HepG2 (cell line): ENCODE data around the gene POLR3H.

Source experiments
- BCLAF1 ChIP-seq: fragments of 450-650 bp; IDR thresholded peaks from 2 replicates; pipeline ENCODE4 v1.6.1; 2017; ENCODE audit warnings: mild to moderate bottlenecking
- CHD2 ChIP-seq: IDR thresholded peaks from 2 replicates; pipeline ENCODE4 v1.6.1; 2011; ENCODE audit warnings: low read depth, low read length, improper control_type of control experiment
- DDIT3 ChIP-seq: sonication (generic); formaldehyde crosslinking; IDR thresholded peaks from 2 replicates; pipeline ENCODE4 v1.4.0; 2020; ENCODE audit warnings: mild to moderate bottlenecking, missing genetic modification reagents
- EZH2 ChIP-seq: conservative IDR thresholded peaks from 2 replicates; pipeline ENCODE4 v1.6.1; 2012; ENCODE audit warnings: mild to moderate bottlenecking, low read depth, low read length, moderate library complexity
- IKZF1 ChIP-seq: fragments of 450-650 bp; IDR thresholded peaks from 2 replicates; pipeline ENCODE4 v1.7.1; 2016
- KLF12 ChIP-seq: sonication (generic); formaldehyde crosslinking; IDR thresholded peaks from 2 replicates; pipeline ENCODE4 v1.4.0; 2020; ENCODE audit warnings: missing genetic modification reagents, borderline replicate concordance
- ZNF263 ChIP-seq: sonication (generic); formaldehyde crosslinking; IDR thresholded peaks from 2 replicates; pipeline ENCODE4 v1.4.0; 2020; ENCODE audit warnings: missing genetic modification reagents
- ZNF773 ChIP-seq: sonication (generic); formaldehyde crosslinking; IDR thresholded peaks from 2 replicates; pipeline ENCODE4 v1.4.0; 2020; ENCODE audit warnings: missing genetic modification reagents, borderline replicate concordance
- ZNF780A ChIP-seq: sonication (generic); formaldehyde crosslinking; IDR thresholded peaks from 2 replicates; pipeline ENCODE4 v1.8.0; 2022; ENCODE audit warnings: mild to moderate bottlenecking, missing genetic modification reagents, moderate library complexity

- TF ChIP-seq EZH2 (no peak), CHD2 (no peak), ZNF773 (CRISPR knock-in tag) (no peak), ZNF263 (no peak), DDIT3 (CRISPR knock-in tag) (no peak), ZNF780A (no peak), BCLAF1 (no peak), KLF12 (CRISPR knock-in tag) (no peak), IKZF1 (no peak)
Observed at GRCh38 chr22:41578818-41579217, 34.5 kb upstream of the POLR3H start.
